Immature natural killer cell (primary cell): Measurements from ENCODE around the gene MRO. TPM values are rescaled to one million over a fixed set of nuclear protein-coding genes. Genes with fewer than 3 reads are reported as not detected.
"Not testable (repeated sequence)": the region's sequence is repeated elsewhere in the genome, so short reads cannot be mapped to it uniquely, and the experiment has no call there.

Experiments used
- DNase-seq, 3 donors: peaks; one replicate each; pipeline ENCODE4 v3.0.0; 2022; ENCODE audit warnings: mixed read lengths in 1 of 3
- H3K27ac Mint-ChIP-seq, 6 donors: one replicate each; pipeline ENCODE4 v1.8.0; 2020; ENCODE audit warnings: mixed read lengths in 6 of 6, mild to moderate bottlenecking in 5 of 6, inconsistent platforms in 4 of 6, moderate library complexity in 3 of 6
- H3K27me3 Mint-ChIP-seq, 3 donors: one replicate each; pipeline ENCODE4 v1.8.0; 2020 to 2021; ENCODE audit warnings: low read depth in 3 of 3, mild to moderate bottlenecking in 3 of 3, mixed read lengths in 3 of 3, moderate library complexity in 3 of 3, inconsistent platforms in 1 of 3
- H3K36me3 Mint-ChIP-seq, 3 donors: one replicate each; pipeline ENCODE4 v1.8.0; 2020; ENCODE audit warnings: mixed read lengths in 3 of 3, inconsistent platforms in 2 of 3, mild to moderate bottlenecking in 2 of 3
- H3K4me1 Mint-ChIP-seq, 2 donors: one replicate each; pipeline ENCODE4 v1.8.0; 2020; ENCODE audit warnings: inconsistent platforms in 2 of 2, mild to moderate bottlenecking in 2 of 2, mixed read lengths in 2 of 2, moderate library complexity in 1 of 2
- H3K4me3 Mint-ChIP-seq, 5 donors: one replicate each; pipeline ENCODE4 v1.8.0; 2020; ENCODE audit warnings: mild to moderate bottlenecking in 5 of 5, mixed read lengths in 5 of 5, inconsistent platforms in 3 of 5, moderate library complexity in 3 of 5
- H3K9me3 Mint-ChIP-seq, 6 donors: one replicate each; pipeline ENCODE4 v1.8.0; 2020; ENCODE audit warnings: mild to moderate bottlenecking in 6 of 6, mixed read lengths in 6 of 6, inconsistent platforms in 4 of 6, moderate library complexity in 3 of 6
- polyA plus RNA-seq, 3 donors: library from polyadenylated mRNA; unstranded; fragments of 300-500 nt; fragmentation: Illumina TruSeq; gene quantifications; one replicate each; pipeline ENCODE4 v1.2.3, GENCODE V29; 2021

Gene MRO
- polyA plus RNA-seq, 3 donors from 2014 or later = not detected

GRCh38 chr18:50848991-50849390, 29.2 kb upstream of the MRO start:
- Mint-ChIP-seq H3K4me1 (no peaks in the 10 kb centered on the region), H3K9me3 (no peaks in the 10 kb centered on the region), H3K36me3 (peaks cover 0 to 5% (median 0%) of the 10 kb centered on the region in 3 donors), H3K27me3 (peaks cover 0 to 11% (median 7%) of the 10 kb centered on the region in 3 donors), H3K4me3 (no peak overlapping the region), H3K27ac (no peak overlapping the region)
- DNase-seq = no peak

- Mint-ChIP-seq H3K27me3 (peaks cover 0 to 11% (median 7%) of the 10 kb centered on the region in 3 donors), H3K4me3 (no peak overlapping the region), H3K4me1 (no peaks in the 10 kb centered on the region), H3K9me3 (no peaks in the 10 kb centered on the region), H3K36me3 (peaks cover 0 to 5% (median 0%) of the 10 kb centered on the region in 3 donors), H3K27ac (no peak overlapping the region)
- no peak for DNase-seq
Observed at GRCh38 chr18:50848061-50848551, 28.3 kb upstream of the MRO start.

GRCh38 chr18:50847192-50847591, 27.4 kb upstream of the MRO start:
- Mint-ChIP-seq H3K36me3 (no peaks in the 10 kb centered on the region), H3K27me3 (peaks cover 0 to 7% (median 2%) of the 10 kb centered on the region in 3 donors), H3K27ac (no peak overlapping the region), H3K4me3 (no peak overlapping the region), H3K9me3 (no peaks in the 10 kb centered on the region), H3K4me1 (no peaks in the 10 kb centered on the region)
- no peak for DNase-seq

GRCh38 chr18:50844960-50845359, 25.1 kb upstream of the MRO start:
- H3K36me3 Mint-ChIP-seq = no peaks in the 10 kb centered on the region
- H3K4me3 Mint-ChIP-seq = no peak overlapping the region
- H3K27ac Mint-ChIP-seq = no peak overlapping the region
- no peaks in the 10 kb centered on the region for H3K4me1 Mint-ChIP-seq
- no peaks in the 10 kb centered on the region for H3K9me3 Mint-ChIP-seq
- peaks cover 0 to 5% (median 2%) of the 10 kb centered on the region in 3 donors for H3K27me3 Mint-ChIP-seq
- no peak for DNase-seq

GRCh38 chr18:50844554-50844953, 24.7 kb upstream of the MRO start:
- H3K4me1 Mint-ChIP-seq = no peaks in the 10 kb centered on the region
- no peak overlapping the region for H3K27ac Mint-ChIP-seq
- H3K9me3 Mint-ChIP-seq = no peaks in the 10 kb centered on the region
- no peak for DNase-seq
- H3K4me3 Mint-ChIP-seq = no peak overlapping the region
- H3K36me3 Mint-ChIP-seq = no peaks in the 10 kb centered on the region
- H3K27me3 Mint-ChIP-seq = peaks cover 0 to 7% (median 2%) of the 10 kb centered on the region in 3 donors

- no peaks in the 10 kb centered on the region for H3K4me1 Mint-ChIP-seq
- H3K9me3 Mint-ChIP-seq = no peaks in the 10 kb centered on the region
- H3K4me3 Mint-ChIP-seq = no peak overlapping the region
- no peaks in the 10 kb centered on the region for H3K36me3 Mint-ChIP-seq
- H3K27me3 Mint-ChIP-seq = peaks cover 0 to 7% (median 2%) of the 10 kb centered on the region in 3 donors
- no peak overlapping the region for H3K27ac Mint-ChIP-seq
- DNase-seq = no peak
Observed at GRCh38 chr18:50842846-50843245, 23.0 kb upstream of the MRO start.

GRCh38 chr18:50839996-50840395, 20.2 kb upstream of the MRO start:
- Mint-ChIP-seq H3K36me3 (no peaks in the 10 kb centered on the region), H3K9me3 (no peaks in the 10 kb centered on the region), H3K4me3 (no peak overlapping the region), H3K27ac (no peak overlapping the region), H3K27me3 (peaks cover 0 to 8% (median 0%) of the 10 kb centered on the region in 3 donors), H3K4me1 (peaks cover 2 to 5% of the 10 kb centered on the region in 2 donors)
- no peak for DNase-seq

- no peak overlapping the region for H3K4me3 Mint-ChIP-seq
- H3K36me3 Mint-ChIP-seq = no peaks in the 10 kb centered on the region
- peaks cover 2 to 5% of the 10 kb centered on the region in 2 donors for H3K4me1 Mint-ChIP-seq
- H3K27me3 Mint-ChIP-seq = peaks cover 0 to 8% (median 2%) of the 10 kb centered on the region in 3 donors
- DNase-seq = no peak
- no peaks in the 10 kb centered on the region for H3K9me3 Mint-ChIP-seq
- H3K27ac Mint-ChIP-seq = no peak overlapping the region
Observed at GRCh38 chr18:50839341-50839740, 19.5 kb upstream of the MRO start.

- Mint-ChIP-seq H3K9me3 (no peaks in the 10 kb centered on the region), H3K36me3 (no peaks in the 10 kb centered on the region), H3K27ac (no peak overlapping the region), H3K4me1 (peaks cover 2 to 5% of the 10 kb centered on the region in 2 donors), H3K4me3 (no peak overlapping the region), H3K27me3 (peaks cover 0 to 8% (median 2%) of the 10 kb centered on the region in 3 donors)
- DNase-seq = no peak
Observed at GRCh38 chr18:50836521-50836957, 16.7 kb upstream of the MRO start.

GRCh38 chr18:50833496-50833895, 13.7 kb upstream of the MRO start:
- not testable (repeated sequence) for H3K27ac Mint-ChIP-seq, H3K4me1 Mint-ChIP-seq, H3K4me3 Mint-ChIP-seq, H3K9me3 Mint-ChIP-seq, H3K27me3 Mint-ChIP-seq, DNase-seq, H3K36me3 Mint-ChIP-seq

GRCh38 chr18:50832754-50833153, 12.9 kb upstream of the MRO start:
- H3K4me3 Mint-ChIP-seq = no peak overlapping the region
- peaks cover 2 to 7% (median 3%) of the 10 kb centered on the region in 3 donors for H3K27me3 Mint-ChIP-seq
- H3K36me3 Mint-ChIP-seq = no peaks in the 10 kb centered on the region
- no peaks in the 10 kb centered on the region for H3K9me3 Mint-ChIP-seq
- DNase-seq = no peak
- peaks cover 2 to 5% of the 10 kb centered on the region in 2 donors for H3K4me1 Mint-ChIP-seq
- no peak overlapping the region for H3K27ac Mint-ChIP-seq

- H3K4me3 Mint-ChIP-seq = no peak overlapping the region
- no peaks in the 10 kb centered on the region for H3K4me1 Mint-ChIP-seq
- peaks cover 2 to 7% (median 3%) of the 10 kb centered on the region in 3 donors for H3K27me3 Mint-ChIP-seq
- peak overlapping the region in 1 of 6 donors; percentile 18 for H3K27ac Mint-ChIP-seq
- DNase-seq = no peak
- H3K36me3 Mint-ChIP-seq = no peaks in the 10 kb centered on the region
- H3K9me3 Mint-ChIP-seq = no peaks in the 10 kb centered on the region
Observed at GRCh38 chr18:50830544-50830943, 10.7 kb upstream of the MRO start.

GRCh38 chr18:50829644-50830043, 9.8 kb upstream of the MRO start:
- Mint-ChIP-seq H3K4me1 (no peaks in the 10 kb centered on the region), H3K36me3 (no peaks in the 10 kb centered on the region), H3K9me3 (no peaks in the 10 kb centered on the region), H3K27me3 (peaks cover 0 to 3% (median 3%) of the 10 kb centered on the region in 3 donors), H3K4me3 (no peak overlapping the region), H3K27ac (no peak overlapping the region)
- no peak for DNase-seq

GRCh38 chr18:50826027-50826426, 6.2 kb upstream of the MRO start:
- Mint-ChIP-seq H3K4me1 (no peaks in the 10 kb centered on the region), H3K4me3 (no peak overlapping the region), H3K36me3 (no peaks in the 10 kb centered on the region), H3K27me3 (peaks cover 0 to 3% (median 3%) of the 10 kb centered on the region in 3 donors), H3K9me3 (no peaks in the 10 kb centered on the region), H3K27ac (no peak overlapping the region)
- DNase-seq = no peak

- no peak overlapping the region for H3K4me3 Mint-ChIP-seq
- no peaks in the 10 kb centered on the region for H3K4me1 Mint-ChIP-seq
- H3K9me3 Mint-ChIP-seq = no peaks in the 10 kb centered on the region
- peaks cover 0 to 3% (median 3%) of the 10 kb centered on the region in 3 donors for H3K27me3 Mint-ChIP-seq
- DNase-seq = no peak
- H3K36me3 Mint-ChIP-seq = no peaks in the 10 kb centered on the region
- no peak overlapping the region for H3K27ac Mint-ChIP-seq
Observed at GRCh38 chr18:50825621-50826020, 5.8 kb upstream of the MRO start.
